Frontal cortex (tissue), 4 donors: ENCODE measurements around the gene ADH5. TPM values are rescaled to one million over a fixed set of nuclear protein-coding genes. Genes with fewer than 3 reads are reported as not detected.
"Not testable (repeated sequence)": the region's sequence is repeated elsewhere in the genome, so short reads cannot be mapped to it uniquely, and the experiment has no call there.

Source experiments
- DNase-seq, 2 donors: peaks; one replicate each; pipeline ENCODE4 v3.0.0; 2012; ENCODE audit warnings: low spot score in 2 of 2
- FAIRE-seq: peaks from 2 replicates; lab custom pipeline; 2012; peaks lifted over from hg19 to GRCh38; lab: Jason Lieb, UNC
- total RNA-seq: library from RNA; depleted of rRNA; stranded (reverse); fragments of >200 nt; gene quantifications from one replicate; pipeline ENCODE4 v1.2.3, GENCODE V29; 2014
- donor health status: control.
- donor health status: control.
- donor health status: control.

Gene ADH5
- total RNA-seq, 1 donor from 2014 or later = 113 TPM

- FAIRE-seq = no peak
Measured at GRCh38 chr4:99047710-99048109, 40.9 kb downstream of the ADH5 start.

GRCh38 chr4:99043346-99043745 is 45.2 kb downstream of the ADH5 start:
- FAIRE-seq (no peak), DNase-seq (no peak)

More at GRCh38 chr4:99047710-99048109, 40.9 kb downstream of the ADH5 start:
- DNase-seq = no peak

DNA sequence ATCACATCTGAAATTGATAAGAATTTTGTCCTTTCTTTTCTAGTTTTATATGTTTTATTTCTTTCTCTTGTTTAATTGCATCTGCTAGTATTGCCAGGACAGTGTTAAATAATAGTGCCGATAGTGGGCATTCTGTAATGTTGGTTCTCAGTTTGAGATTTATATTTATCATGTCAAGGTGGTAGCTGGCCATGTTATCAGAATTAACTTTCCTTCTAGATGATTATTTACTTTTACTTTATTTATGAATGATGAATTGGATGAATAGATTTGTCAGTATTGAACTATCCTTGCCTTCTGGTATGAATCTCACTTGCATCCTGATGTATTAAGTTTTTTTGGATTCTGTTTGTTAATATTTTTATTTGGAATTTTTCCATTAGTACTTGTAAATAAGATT is 50.4 kb downstream of the ADH5 start:
- no peak for DNase-seq
- FAIRE-seq = no peak

DNA sequence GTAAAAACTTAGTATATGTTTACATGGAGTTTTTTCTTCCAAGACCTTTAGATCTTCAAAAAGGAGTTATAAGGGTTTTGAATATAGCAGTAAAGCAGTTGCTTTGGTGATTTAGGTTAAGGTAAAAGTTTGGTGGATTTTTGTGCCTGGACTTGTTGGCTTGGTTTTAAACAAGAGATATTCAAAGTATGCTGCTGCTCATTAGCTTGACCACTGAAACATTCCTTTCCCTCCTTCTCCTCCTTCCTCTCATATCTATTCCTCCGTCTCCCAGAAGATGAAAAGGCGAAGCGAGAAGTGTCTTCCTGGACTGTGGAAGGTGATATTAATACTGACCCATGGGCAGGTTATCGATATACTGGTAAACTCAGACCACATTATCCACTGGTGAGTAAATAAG is 54.6 kb downstream of the ADH5 start:
- no peak for FAIRE-seq
- no peak for DNase-seq

DNA sequence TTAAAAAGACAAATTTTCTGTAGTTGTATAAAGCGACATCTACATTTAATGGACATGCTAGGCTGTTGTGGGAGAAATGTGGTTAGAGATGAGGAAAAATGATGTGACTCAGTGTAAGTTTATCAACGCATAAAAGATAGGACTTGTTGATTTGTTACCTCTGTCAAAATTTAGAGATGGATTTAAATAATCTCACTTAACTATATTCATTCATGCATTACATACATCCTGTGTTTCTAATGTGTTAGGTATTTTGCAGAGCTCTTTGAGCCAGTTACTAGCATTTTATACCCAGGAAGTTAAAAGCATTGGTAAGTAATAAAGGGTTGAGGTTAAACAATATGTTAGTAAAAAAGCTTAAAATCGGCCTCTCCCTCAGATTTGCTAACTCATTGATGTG is 58.7 kb downstream of the ADH5 start:
- DNase-seq = no peak
- FAIRE-seq = no peak

- no peak for DNase-seq
- peak; percentile 17 for FAIRE-seq
Measured at GRCh38 chr4:99029018-99029735, 59.4 kb downstream of the ADH5 start.

- DNase-seq (no peak), FAIRE-seq (no peak)
Measured at GRCh38 chr4:99028187-99028586, 60.4 kb downstream of the ADH5 start.

DNA sequence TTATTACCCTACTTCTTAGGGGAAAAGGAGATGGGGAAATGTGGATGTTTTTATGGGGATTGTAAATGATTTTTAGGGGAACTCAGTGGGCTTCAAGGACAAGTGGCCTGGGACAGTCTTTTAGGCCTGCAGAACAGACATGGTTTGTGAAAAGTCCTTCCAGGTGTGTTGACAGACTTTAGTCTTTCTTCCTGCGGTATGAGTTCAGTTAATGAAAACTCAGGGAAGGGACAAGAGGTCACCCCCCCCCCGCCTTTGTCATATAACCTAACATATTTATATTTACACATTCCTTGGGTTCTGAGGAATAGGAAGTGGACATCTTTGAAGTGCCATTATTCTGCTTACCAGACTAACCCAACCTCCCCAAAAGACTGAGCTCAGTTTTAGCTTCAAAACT is 61.3 kb downstream of the ADH5 start:
- DNase-seq (no peak), FAIRE-seq (no peak)

- no peak for FAIRE-seq
Measured at GRCh38 chr4:99025506-99025905, 63.1 kb downstream of the ADH5 start.

DNA sequence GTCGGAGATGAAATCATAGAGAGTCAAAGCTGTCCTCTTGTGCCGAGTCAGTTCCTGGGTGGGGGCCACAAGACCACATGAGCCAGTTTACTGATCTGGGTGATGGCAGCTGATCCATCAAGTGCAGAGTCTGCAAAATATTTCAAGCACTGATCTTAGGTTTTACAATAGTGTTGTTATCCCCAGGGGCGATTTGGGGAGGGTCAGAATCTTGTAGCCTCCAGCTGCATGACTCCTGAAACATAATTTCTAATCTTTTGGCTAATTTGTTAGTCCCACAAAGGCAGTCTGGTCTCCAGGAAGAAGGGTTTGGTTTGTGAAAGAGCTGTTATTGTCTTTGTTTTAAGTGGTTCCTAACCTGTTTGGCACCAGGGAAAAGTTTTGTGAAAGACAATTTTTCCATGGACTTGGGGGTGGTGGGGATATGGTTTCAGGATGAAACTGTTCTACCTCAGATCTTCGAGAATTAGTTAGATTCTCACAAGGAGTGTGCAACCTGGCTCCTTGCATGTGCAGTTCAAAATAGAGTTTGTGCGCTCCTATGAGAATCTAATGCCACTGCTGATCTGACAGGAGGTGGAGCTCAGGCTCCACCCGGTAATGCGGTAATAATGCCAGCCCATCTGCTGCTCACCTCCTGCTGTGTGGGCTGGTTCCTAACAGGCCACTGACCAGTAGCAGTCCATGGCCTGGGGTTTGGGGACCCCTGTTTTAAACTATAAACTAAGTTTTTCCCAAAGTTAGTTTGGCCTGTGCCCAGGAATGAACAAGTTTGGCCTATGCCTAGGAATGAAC is 63.9 kb downstream of the ADH5 start:
- DNase-seq = no peak
- no peak for FAIRE-seq

More at GRCh38 chr4:99025506-99025905, 63.1 kb downstream of the ADH5 start:
- DNase-seq = no peak

- not testable (repeated sequence) for FAIRE-seq
Measured at GRCh38 chr4:99023800-99024251, 64.8 kb downstream of the ADH5 start.

DNA sequence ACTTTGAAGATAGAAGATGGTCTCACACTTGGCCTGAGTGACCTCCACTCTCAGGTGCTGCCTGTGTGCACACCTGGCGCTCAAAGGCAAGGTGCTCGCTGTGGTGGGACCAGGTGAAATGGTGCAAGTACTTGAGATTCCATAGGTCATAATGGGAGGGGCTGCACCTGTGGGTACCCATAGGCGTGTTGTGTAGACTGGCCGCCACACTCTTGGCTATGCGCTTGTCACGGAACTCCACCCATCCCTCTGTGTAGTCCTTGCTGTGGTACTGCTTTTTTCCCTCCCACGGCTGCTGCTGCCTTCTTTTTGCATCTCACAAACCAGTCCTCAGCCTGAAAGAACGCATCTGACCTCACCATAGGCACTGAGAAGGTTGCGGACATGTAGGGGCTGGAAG is 66.0 kb downstream of the ADH5 start:
- no peak for FAIRE-seq
- DNase-seq = no peak

More at GRCh38 chr4:99023800-99024251, 64.8 kb downstream of the ADH5 start:
- DNase-seq = not testable (repeated sequence)

DNA sequence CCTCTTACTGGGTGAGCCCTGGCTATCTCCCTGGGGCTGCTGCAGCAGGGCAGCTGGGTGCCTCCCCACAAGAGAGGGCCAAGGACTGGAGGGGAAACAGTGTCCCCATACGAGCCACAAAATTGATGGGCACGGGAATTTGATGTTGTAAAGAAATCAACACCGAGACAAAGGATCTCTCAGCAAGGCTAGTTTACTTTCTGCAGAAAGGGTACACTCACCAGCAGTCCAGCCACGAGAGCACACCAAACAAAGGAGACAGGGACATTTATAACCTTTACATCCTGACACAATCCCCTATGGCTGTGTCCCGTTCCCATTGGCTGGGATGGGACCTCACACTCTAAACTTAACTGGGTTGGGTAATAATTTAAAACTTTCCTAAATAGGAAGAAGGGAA is 67.2 kb downstream of the ADH5 start:
- no peak for FAIRE-seq

More for the DNA sequence above, 67.2 kb downstream of the ADH5 start:
- no peak for DNase-seq

Other genes with a start within 250 kb of the ADH5 start
- 213 TPM for gene EIF4E, start 159.7 kb downstream of the ADH5 start, total RNA-seq
- gene METAP1, start 93.1 kb downstream of the ADH5 start, total RNA-seq = 22.0 TPM
- gene ADH4, start 55.5 kb upstream of the ADH5 start, total RNA-seq = not detected
- gene ADH6, start 130.5 kb upstream of the ADH5 start, total RNA-seq = not detected
- not detected for gene ADH1A, start 202.2 kb upstream of the ADH5 start, total RNA-seq
- not detected for gene ADH1B, start 232.6 kb upstream of the ADH5 start, total RNA-seq